NB4 (cell line): ENCODE results near the gene WDFY4.

Experiments
- DNase-seq: peaks from one replicate; pipeline ENCODE4 v3.0.0; 2010; ENCODE audit warnings: low read depth
- H3K4me3 ChIP-seq: one replicate; pipeline ENCODE4 v1.5.1; 2011; ENCODE audit warnings: mild to moderate bottlenecking, low read depth, low read length, moderate library complexity
- MYC ChIP-seq: IDR thresholded peaks from 2 replicates; pipeline ENCODE4 v1.6.1; 2011; ENCODE audit warnings: low read depth, low read length
- POLR2A ChIP-seq: IDR thresholded peaks from 2 replicates; pipeline ENCODE4 v1.6.1; 2011; ENCODE audit warnings: mild to moderate bottlenecking; ENCODE audit not compliant: insufficient read length; ENCODE audit errors: extremely low read depth
- TF ChIP-seq, protein P1 (sequence below): IDR thresholded peaks from one replicate; pipeline ENCODE4 v1.5.1; 2012; ENCODE audit warnings: low read depth, low read length
- TF ChIP-seq, protein P2 (sequence below): IDR thresholded peaks from 2 replicates; pipeline ENCODE4 v1.6.1; 2011; ENCODE audit warnings: low read depth, low read length

WDFY4 gene

DNA sequence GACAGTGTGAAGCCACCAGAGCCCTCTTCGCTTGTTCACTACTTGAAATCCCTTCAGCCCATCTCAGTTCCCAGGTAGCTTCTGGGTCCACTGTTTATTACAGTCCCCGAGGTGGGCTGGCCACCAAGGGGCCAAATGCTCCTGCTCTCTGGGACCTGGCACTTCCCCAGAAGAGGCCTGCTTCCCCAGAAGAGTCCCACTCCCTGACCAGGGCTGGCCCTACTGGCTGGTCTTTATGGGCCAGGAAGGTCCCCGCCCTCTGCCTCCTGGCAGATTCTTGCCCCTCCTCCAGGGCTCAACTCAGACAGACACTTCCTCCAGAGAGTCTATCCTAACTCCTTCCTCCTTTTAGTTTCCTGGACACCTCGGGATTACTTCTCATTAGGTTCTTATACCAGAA is 325.6 kb downstream of the WDFY4 start:
- DNase-seq: no peak
- H3K4me3 ChIP-seq: no peak overlapping the region
- no peak for TF ChIP-seq POLR2A
- TF ChIP-seq, protein P1, sequence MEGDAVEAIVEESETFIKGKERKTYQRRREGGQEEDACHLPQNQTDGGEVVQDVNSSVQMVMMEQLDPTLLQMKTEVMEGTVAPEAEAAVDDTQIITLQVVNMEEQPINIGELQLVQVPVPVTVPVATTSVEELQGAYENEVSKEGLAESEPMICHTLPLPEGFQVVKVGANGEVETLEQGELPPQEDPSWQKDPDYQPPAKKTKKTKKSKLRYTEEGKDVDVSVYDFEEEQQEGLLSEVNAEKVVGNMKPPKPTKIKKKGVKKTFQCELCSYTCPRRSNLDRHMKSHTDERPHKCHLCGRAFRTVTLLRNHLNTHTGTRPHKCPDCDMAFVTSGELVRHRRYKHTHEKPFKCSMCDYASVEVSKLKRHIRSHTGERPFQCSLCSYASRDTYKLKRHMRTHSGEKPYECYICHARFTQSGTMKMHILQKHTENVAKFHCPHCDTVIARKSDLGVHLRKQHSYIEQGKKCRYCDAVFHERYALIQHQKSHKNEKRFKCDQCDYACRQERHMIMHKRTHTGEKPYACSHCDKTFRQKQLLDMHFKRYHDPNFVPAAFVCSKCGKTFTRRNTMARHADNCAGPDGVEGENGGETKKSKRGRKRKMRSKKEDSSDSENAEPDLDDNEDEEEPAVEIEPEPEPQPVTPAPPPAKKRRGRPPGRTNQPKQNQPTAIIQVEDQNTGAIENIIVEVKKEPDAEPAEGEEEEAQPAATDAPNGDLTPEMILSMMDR: no peak
- TF ChIP-seq MYC: no peak
- TF ChIP-seq, protein P2, sequence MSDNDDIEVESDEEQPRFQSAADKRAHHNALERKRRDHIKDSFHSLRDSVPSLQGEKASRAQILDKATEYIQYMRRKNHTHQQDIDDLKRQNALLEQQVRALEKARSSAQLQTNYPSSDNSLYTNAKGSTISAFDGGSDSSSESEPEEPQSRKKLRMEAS: no peak

DNA sequence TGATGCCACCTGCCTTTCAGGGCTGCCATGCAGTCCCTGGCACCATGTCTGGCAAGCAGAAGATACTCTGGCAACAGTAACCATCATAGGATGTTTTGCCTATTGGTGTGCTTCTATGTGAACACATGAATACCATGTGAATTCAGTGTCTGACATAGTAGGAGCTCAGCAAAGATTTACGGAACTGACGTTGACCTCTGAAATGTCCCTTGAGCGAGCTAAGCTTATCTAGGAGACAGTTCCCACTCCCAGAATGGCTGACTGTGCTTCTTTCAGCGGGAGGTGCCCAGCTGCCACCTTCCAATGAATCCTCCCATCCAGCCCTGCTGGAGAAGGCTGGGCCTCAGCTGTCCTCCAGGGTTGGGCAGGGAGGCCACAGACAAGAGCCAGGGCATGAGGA is 326.2 kb downstream of the WDFY4 start:
- no peak overlapping the region for H3K4me3 ChIP-seq
- DNase-seq: no peak
- TF ChIP-seq POLR2A (no peak), MYC (no peak)
- TF ChIP-seq, protein P1: no peak
- TF ChIP-seq, protein P2: no peak

DNA sequence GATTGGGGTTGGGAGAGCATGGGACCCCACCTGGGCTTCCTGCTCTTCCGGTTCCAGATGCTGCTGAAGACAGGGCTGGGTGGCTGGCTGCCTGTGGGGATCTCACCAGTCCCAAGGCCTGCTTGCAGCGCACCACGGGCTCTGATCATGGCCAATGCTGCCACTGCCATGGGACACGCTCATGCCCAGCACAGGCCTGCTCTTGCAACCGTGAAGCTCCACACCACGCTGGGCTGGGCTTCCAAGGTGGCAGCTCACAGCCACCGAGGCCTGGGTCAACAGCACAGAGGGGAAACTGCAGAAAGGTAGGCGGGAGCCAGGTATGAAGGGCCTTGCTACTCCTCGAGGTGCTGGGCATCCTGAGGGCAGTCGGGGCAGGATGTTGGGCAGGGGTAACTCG is 327.1 kb downstream of the WDFY4 start:
- TF ChIP-seq, protein P1: no peak
- TF ChIP-seq, protein P2: no peak
- TF ChIP-seq MYC (no peak), POLR2A (no peak)
- H3K4me3 ChIP-seq: no peak overlapping the region
- no peak for DNase-seq

DNA sequence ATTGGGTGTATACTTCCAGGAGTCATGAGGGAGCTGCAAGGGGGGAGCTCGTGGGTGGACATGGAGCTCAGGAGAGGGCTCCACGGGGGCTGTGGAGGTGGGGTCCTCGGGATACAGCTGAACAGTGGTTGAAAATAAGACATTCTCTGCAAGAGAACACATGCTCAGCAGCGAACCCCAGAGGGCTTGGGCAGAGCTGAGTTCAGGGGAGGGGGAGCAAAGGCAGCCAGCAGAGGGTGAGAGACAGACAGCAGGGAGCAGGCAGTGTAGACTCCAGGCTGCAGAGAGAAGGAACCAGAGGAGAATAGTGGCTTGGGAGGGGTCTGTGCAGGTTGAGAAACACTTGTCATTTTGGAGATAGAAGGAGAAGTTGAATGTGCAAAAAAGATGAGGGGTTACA is 327.9 kb downstream of the WDFY4 start:
- no peak for DNase-seq
- TF ChIP-seq, protein P1: peak; percentile 7
- TF ChIP-seq, protein P2: no peak
- TF ChIP-seq MYC (no peak), POLR2A (no peak)
- H3K4me3 ChIP-seq: no peak overlapping the region

DNA sequence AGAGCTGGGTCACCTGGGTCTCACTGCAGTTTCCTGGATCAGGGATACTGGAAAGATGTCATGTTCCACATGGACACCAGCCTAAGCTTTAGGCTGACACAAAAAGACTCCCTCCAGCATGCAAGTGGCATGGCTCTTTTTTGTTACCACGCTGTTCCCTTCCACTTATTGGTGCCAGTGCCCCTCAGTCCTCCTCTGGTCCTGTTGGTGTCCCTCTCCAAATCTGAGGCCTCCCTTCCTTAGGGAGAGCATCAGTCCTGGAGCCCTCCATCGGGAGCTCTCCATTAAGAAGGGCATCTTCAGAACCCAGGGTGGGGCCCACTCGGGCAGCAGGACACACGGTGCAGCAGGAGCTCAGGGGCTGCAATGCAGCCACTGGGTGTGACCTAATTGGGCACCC is 331.0 kb downstream of the WDFY4 start:
- H3K4me3 ChIP-seq: no peak overlapping the region
- TF ChIP-seq, protein P2: no peak
- TF ChIP-seq POLR2A (no peak), MYC (no peak)
- TF ChIP-seq, protein P1: no peak
- DNase-seq: no peak

DNA sequence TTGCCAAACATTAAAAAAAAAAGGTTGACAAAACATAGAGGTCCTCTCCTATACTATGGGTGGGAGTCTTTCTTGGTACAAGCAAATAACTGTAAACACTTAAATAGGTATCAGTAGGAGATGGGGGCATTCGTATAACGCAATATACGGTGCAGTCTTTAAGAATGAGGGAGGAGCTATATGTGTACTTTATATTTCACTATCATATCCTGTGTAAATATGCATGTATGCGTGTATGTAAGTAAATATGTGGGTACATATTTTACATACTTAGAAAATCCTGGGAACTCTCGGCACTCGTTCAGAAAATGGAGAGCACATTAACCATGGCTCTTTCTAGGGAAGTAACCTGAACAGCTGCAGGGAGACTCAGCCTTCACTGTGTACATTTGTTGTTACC is 337.0 kb downstream of the WDFY4 start:
- no peak for DNase-seq
- no peak for TF ChIP-seq POLR2A
- TF ChIP-seq, protein P2: no peak
- TF ChIP-seq MYC: no peak
- TF ChIP-seq, protein P1: no peak
- no peak overlapping the region for H3K4me3 ChIP-seq
